Purkinje cell (primary cell): Measurements from ENCODE around the gene UBL5. TPM values are rescaled to one million over a fixed set of nuclear protein-coding genes. Genes with fewer than 3 reads are reported as not detected.

Experiments
- polyA plus RNA-seq: library from polyadenylated mRNA; unstranded; fragments of >200 nt; fragmentation: Nextera tagmentation; gene quantifications from 2 replicates; pipeline ENCODE4 v1.2.1, GENCODE V29; 2014

The UBL5 gene
- 1,228 and 1,427 TPM in 2 replicates for polyA plus RNA-seq

DNA sequence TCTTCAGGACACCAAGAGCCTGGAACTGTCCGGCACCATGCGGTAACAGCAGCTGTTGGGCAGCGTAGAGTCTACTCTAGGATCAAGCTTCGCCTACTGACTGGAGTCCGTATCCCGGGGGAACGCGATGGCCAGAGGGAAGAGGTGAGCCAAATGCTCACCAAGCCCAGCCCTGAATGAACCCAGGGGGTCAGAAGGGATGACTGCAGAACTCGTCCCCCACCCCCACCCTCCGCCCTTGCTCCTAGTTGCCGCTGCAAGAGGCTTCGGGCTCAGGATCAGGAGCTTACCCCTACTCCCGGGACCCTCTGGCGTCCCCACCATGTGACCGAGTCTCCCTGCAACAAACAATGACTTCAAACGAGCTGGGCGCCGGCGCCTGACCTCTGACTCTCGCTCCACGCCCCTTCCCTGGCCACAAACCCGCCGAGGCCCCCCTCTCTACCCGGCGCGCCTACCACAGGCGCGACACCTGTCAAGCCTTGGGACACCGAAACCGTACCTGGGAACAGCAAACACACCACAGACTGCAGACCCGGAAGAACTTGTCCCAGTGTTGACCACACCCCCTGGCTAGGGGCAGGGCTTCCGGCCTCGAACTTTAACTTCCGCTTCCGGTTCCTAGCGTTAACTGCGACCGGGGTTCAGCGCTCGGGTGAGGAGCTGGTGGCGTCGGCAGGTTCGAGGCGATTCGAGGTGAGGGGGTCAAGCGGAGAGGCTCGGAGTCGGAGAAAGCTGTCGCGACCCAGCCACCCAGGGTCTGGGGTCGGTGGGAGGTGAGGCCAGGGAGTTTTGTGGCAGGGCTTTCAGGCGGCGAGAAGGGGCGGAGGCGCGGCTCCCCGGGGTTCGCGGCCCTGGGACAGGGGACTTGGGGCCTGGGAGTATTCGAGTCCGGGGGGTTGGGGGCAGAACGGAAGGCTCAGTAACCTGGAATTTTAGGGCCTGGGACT is at the start of gene UBL5:
UBL5 (plus strand) TSS at position 630 of the 950 bp plus-strand sequence. CDS start 420 bp downstream, outside the sequence.

DNA sequence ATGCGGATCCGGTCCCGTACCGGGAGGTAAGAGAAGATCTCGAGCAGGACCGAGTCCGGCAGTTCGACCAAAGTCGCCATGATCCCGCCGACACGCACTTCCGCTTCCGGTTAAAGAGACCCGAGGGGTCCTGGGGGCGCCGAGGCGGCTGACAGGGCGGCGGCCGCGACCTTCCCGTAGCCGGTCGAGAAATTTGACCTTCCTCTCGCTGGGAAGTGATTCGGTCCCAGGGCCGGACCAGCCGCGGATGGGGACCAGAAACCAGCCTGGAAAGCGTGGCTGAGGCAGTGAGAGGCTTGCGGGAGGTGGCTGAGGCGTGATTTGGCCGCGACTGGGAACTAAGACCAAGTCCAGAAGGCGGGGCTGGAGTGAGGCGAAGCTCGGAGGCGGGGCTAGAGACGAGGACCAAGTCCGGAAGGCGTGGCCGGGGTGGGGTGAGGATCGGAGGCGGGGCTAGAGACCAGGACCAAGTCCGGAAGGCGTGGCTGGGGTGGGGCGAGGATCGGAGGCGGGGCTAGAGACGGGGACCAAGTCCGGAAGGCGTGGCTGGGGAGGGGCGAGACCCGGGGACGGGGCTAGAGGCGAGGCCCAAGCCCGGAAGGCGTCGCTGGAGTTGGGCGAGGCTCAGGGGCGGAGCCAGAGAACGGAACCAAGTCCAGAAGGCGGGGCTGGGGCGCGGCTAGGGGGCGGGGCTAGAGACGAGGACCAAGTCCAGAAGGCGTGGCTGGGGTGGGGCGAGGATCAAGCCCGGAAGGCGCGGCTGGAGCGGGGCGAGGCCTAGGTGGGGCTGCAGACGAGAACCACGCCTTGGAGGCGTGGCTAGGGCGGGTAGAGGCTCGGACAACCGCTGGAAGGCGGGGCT is 8.8 kb upstream of the UBL5 start, which contains the start of gene FBXL12:
FBXL12 (minus strand) TSS at position 346 of the 862 bp plus-strand sequence; CDS start at position 80, 266 bp downstream.

DNA sequence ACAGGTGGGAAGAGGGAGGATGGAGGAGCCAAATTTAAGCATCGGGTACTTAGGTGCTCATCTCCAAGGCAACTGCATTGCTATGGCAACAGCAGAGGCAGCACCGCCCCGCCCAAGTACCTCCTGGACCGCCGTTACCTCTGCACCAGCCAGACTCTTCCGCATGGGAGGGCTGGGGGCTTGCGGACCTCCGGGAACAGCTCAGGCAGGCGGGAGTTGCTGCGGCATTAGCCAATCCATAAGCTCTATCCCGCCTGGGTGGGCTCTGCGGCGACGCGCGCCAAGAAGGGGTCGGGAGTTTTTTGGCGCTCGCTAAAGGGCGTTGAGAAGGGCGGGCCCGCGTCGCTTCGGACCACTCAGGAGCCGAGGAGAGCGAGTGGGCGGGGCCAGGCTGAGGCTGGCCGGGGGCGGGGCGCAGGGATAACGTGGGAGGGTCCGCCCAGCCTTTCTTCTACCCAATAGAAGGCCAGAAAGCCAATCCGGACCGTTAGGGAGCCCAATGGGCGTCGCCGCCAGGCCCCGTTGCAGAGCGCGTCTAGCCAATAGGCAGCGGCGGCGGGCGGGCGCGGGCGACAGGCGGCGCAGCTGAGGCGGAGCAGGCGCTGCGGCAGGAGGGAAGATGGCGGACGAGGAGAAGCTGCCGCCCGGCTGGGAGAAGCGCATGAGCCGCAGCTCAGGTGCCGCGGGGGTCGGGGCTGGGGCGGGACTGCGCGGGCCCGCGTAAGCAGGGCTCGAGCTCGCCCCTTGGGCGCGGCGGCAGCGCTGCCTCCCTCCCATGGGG is 7.2 kb downstream of the UBL5 start, which contains the start of gene PIN1:
PIN1 (plus strand) TSS at position 593 of the 781 bp plus-strand sequence; CDS start at position 620, 27 bp downstream.

Other genes starting within 250 kb of the UBL5 start
- gene ZNF121, start 243.4 kb upstream of the UBL5 start, polyA plus RNA-seq, result 10.3 and 10.9 TPM in 2 replicates
- gene ZNF561, start 206.7 kb upstream of the UBL5 start, polyA plus RNA-seq, result 6.9 TPM in 2 replicates
- gene ZNF562, start 152.8 kb upstream of the UBL5 start, polyA plus RNA-seq, result 2.9 and 8.1 TPM in 2 replicates
- 2.3 and 11.3 TPM in 2 replicates for gene ZNF846, start 59.2 kb upstream of the UBL5 start, polyA plus RNA-seq
- 0.41 and 4.1 TPM in 2 replicates for gene FBXL12, start 8.8 kb upstream of the UBL5 start, polyA plus RNA-seq
- 29.2 and 34.0 TPM in 2 replicates for gene PIN1, start 7.4 kb downstream of the UBL5 start, polyA plus RNA-seq
- gene OLFM2, start 108.6 kb downstream of the UBL5 start, polyA plus RNA-seq, result 0.45 and 2.6 TPM in 2 replicates
- gene COL5A3, start 182.6 kb downstream of the UBL5 start, polyA plus RNA-seq, result 0.52 and 0.60 TPM in 2 replicates
- not detected in 2 replicates for gene RDH8, start 185.6 kb downstream of the UBL5 start, polyA plus RNA-seq